DMS53 treated with DMSO at 0.1 percent for 48 hours (cell line): Measurements from ENCODE around the gene AKNA.

ENCODE experiments used
- DNase-seq: peaks from one replicate; lab custom pipeline; 2025; ENCODE audit not compliant: unreplicated experiment; lab: John Stamatoyannopoulos, UW

The AKNA gene

DNA sequence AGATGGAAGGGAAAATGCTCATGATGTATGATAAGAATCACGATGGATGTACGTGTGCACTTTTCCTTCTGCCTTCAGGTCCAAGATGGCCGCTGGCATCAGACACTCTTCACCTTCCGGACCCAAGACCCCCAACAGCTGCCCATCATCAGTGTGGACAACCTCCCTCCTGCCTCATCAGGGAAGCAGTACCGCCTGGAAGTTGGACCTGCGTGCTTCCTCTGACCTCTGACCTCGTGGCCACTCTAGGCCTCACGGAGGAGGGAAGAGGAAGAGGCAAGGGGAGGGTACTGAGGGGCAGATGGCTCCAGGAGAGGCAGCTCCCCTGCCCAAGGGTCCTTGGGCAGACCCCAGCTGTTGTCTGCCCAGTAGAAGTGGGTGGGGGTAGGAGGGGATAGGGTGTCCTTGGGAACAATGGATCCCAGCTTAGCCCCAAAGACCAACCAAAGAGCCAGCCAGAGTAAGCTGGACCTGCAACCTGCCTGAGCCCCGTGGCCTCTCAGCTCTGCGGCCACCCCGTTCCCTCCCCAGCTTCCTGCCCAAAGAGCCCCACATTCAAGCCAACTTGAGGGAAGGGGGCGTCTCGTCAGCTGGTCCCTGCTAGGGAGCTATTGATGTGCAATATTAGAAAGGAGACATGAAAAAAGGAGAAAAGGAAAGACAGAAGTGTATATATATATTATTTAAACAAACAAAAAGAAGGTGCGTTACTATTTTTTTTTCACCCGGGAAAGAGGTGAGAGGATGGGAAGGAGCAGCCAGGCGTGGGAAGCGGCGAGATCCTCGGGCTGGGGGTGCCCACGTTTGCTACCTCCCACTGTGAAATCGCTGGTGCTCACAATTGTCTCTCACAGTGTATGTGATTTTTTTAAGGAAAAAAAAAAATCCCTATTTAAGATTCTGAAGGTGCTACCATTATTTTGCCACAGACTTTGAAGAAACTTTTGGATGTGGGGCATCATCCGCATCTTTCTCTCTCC is 77.0 kb downstream of the AKNA start:
- no peak for DNase-seq

DNA sequence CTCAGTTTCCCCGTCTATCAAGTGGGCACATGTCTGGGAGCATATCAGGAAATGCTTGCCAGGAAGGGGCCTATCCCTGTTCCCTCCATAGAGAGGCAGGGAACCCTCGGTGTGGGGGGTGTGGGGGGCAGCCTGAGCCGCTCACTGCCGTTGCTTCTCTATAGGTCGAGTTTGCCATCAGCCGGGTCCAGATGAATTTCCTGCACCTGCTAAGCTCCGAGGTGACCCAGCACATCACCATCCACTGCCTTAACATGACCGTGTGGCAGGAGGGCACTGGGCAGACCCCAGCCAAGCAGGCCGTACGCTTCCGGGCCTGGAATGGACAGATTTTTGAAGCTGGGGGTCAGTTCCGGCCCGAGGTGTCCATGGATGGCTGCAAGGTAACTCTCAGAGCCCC is 78.7 kb downstream of the AKNA start:
- DNase-seq = no peak

DNA sequence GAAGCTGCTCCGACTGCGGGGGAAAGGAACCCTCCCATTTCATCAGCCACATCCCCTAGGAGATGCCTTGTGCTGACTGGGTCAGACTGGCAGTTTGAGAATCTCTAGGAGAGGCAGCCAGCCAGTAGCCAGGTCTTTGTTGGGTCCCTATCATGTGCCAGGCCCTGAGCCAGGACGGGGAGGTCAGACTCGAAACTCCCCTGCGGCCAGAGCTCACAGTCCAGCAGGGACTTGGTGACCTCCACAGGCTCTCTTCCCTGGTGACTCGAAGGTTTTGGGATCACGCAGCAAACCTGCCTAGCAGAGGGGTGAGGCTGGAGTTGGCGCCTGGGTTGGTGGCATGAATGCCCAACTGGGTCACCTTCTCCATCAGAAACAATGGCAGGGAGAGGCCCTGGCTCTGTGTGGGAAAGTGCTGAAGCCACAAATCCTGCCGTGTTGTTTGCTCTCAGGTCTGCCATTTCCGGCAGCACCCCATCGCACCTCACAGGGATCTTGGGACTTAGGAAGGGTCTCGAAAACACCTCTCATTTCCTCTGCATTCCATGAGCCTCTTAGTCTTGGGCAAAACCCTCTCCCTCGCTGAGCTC is 79.3 kb downstream of the AKNA start:
- no peak for DNase-seq

DNA sequence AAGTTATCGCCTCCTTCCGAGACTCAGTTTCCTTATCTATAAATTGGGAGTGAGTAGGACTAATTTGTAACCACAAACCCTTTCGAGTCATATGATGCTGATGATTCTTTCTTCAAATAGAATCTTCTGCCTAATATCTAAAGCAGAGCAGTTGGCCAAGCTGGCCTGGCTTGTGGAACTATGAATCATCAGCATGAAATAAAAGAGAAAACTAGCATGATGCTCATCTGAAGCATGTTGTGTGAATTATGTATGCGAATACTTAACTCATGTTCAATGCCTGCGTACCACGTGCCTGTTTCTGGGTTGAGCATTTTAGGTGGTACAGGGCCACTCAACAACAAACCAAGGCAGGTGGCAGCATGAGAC is 79.9 kb downstream of the AKNA start:
- no peak for DNase-seq

DNA sequence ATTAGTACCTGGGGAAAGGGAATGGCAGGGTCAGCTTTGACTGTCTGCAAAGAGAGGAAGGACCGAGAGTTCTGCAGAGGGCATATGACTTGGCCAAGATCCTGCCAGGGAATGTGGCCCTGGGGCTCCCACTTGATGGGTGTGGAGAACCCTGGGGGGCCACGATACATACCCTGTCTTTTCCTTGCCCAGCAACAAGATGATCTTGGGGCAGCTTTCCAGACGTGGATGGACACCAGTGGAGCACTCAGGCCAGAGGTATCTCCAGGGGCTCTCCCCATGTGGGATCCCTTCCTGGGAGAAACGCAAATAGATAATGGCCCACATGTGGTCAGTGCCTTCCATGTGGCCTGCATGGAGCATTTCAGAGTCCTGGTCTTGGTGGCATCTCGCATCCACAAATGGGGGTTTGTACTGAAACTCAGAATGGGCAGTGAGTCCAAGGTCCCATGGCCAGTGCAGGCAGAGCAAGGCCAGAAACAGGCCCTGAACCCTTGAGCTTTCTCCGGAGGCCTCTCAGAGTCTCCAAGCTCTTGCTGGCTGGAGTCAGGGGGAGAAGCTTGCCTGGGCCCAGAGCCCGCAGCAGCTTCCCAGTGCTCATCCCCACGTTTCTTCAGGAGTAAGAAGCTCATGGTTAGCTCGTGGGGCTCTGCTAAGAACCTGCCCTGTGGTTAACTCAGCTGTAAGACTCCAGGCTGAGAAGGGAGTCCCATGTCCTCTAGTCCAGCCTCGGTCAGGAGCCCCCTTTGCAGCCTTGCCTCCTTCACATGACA is 83.2 kb downstream of the AKNA start:
- DNase-seq = no peak

DNA sequence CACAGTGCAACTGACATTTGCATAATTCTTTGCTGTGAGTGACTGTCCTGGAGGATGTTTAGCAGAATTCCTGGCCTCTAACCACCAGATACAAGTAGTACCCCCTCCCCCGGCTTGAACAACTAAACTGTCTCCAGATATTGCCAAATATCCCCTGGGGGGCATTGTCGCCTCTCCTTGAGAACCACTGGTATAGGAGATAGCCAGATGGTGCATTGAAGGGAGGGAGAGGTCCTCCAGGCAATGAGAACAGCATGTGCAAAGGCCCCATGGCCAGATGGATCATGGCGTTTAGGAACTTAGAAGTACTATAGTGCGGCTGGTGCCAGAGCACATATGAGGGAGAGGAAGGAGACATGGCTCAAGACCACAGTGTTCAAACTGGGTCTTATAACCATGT is 83.8 kb downstream of the AKNA start:
- no peak for DNase-seq

DNA sequence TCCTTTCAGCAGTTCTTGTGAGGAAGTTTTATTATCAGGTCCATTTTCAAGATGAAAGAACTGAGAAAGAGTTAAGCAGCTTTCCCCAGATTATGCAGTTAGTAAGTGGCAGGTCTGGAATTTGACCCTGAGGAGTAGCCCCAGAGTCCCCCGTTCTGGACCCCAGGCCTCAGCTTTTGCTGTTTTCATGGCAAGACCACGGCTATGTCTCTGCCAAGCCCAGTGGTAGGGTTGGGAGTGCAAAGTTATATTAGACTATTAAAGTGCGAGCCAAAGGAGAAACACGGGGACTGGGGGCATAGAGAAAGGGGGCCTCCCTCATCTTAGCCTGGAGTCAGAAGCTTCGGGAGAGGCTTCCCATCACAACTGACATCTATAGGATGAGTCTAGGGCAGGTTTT is 84.2 kb downstream of the AKNA start:
- no peak for DNase-seq

DNA sequence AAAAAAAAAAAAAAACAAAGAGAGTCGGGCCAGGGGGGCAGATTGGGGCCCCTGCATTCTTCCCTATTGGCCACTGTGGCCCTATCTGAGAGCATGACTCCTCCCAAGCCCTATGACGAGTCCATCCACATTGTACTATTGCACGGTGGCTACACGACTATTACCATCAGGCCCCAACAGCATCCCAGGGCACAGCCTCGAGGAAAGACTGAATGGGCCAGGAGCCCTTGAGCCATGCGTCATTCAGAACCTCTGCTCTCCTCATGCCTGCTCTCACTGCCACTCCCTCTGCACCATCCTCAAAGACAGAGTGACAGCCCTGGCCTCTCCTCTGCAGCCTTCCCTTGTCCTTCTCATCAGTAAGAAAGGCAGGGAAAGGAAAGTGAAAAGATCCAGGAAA is 85.1 kb downstream of the AKNA start:
- no peak for DNase-seq

DNA sequence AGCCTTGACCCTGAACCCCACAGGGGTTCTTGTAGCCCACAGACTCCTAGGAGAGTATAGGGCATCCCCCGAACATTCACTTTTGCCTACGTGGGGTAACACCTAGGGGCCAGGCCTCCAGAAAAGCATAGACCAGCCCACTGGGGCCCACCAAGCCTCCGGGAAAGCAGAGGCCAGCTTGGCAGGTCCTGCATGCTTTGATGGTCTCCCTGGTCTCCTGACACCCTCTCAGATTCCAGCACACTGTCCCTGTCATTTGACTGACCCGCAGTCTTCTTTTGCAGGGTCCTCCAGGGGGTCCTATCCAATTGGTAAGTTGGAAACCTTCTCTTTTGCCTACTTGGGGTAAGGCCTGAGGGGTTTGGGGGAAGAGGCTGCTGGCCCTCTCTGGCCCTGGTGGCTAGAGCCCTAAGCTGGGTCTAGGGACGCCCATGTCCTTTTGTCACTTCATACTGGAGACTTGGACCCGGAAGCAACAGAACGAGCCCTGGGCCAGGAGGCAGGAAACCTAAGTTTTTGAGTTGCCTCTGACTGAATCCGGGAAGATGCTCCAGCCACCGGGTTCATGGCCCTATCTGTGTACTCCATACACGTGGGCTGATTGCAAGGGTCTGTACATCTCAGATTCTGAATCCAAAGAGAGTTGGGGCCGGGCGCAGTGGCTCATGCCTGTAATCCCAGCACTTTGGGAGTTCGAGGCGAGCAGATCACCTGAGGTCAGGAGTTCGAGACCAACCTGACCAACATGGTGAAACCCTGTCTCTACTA is 85.8 kb downstream of the AKNA start:
- no peak for DNase-seq

DNA sequence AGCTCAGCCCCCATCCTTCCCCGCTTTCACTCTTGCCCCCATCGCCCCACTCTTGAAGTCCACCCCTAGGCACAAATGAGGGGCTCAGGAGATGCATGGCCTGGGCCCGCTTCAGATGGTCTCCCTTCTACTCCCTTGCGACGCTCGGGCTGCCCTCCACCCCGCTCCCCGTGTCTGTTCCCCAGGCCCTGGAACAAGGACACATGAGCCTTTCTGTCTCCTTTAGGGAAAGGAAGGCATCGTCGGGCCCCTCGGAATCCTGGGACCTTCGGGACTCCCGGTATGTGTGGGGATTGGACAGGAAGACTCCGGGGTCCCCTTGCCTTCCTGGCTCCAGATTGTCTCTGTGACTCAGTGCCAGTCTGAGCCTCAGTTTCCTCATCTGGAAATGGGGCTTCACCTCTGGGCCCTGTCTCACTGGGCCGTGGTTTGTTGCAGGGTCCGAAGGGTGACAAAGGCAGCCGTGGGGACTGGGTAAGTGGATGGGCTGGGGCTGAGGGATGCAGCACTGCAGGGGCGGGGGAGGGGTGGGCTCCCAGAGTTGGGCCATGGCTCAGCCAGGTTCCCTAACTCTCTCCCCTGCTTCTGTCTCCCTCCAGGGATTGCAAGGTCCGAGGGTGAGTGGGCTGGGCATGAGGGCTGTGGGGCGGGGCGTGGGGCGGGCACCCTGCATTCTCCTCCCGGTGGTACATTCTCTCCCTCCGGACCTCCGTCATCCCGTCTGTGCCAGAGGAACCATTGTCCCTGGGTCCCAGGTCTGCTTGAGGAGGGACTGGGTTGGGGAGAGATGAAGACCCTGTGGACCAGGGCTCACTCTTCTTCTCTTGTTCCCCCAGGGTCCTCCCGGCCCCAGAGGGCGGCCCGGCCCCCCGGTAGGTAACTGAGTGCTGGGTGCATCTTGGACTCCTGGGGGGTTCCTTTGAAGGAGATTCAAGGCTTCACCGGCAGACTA is 86.7 kb downstream of the AKNA start:
- DNase-seq = no peak

DNA sequence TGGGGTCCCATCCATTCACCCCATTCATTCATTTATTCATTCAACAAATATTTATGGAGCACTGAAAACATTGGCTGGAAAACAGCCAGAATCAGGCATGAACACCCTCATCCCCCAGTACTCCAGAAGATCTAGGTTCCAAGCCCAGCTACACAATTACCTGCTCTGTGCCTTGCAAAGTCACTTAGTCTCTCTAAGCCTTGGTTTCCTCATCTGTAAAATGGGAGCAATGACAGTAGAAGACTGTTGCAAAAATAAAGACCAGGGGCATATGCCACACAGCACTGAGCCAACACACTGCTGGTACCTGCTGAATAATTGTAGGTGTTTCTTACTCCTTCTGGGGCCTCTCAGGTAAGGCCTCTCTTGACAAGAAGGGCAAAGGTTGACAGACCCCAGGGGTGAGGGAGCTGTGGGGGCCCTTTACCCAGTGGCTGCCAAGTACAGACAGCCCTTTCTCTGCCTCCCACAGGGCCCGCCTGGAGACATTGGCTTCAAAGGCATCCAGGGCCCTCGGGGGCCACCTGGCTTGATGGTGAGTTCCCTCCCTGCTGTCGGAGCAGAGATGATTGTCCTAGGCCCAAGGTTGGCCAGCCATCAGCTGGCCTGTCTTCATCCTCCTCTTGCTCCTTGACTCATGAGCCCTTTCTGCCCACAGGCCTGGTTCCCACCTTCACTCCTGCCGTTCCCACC is 87.5 kb downstream of the AKNA start:
- no peak for DNase-seq

DNA sequence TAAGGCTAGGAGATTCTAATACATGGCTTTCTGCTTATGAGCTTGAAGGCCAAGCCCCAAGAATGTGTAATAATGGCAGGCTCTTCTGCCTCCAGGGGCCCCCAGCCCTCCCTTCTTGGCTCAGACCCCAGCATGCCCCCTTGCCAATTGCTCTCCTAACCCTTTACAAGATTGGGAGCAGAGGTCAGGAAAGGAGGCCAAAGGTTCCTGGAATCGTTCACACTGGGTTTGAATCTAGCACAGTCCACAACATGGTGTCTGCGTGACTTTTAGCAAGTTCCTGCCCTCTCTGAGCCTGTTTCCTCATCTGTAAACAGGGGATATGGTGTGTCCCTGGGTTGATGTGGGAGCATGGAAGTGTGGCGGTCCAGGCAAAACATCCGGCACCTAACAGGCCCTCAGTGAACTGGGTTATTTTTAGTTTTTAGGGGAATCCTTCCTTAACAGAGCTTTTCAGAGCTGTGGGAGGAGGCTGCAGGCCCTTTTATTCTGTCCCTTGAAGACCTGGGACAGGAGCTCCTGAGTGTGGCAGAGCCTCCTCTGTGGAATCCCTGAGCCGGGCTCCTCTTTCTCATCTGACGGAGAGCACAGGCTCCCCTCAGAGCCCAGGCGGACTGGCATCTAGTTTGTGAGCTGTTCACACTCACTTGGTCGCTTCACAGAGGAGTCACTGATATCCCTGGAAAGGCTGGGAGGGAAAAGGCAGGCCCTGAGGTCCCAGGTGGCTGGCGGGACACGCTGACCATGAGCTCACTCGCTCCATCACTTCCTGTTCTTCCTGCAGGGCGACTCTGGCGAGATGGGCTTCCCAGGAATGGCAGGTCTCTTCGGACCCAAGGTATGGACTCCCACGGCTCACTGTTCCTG is 88.3 kb downstream of the AKNA start:
- no peak for DNase-seq

DNA sequence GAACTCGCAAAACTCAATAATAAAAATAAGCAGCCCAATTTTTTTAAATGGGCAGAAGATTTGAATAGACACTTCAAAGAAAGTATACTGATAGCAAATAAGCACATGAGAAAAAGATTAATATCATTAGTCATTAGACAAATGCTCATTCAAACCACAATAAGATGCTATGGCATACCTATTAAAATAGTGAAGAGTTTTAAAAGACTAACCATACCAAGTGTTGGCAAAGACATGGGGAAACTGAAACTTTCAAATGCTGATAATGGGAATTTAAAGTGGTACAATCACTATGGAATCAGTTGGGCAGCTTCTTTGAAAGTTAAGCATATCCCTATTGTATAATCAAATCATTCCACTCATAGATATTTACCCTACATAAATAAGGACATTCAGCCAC is 91.4 kb downstream of the AKNA start:
- no peak for DNase-seq

DNA sequence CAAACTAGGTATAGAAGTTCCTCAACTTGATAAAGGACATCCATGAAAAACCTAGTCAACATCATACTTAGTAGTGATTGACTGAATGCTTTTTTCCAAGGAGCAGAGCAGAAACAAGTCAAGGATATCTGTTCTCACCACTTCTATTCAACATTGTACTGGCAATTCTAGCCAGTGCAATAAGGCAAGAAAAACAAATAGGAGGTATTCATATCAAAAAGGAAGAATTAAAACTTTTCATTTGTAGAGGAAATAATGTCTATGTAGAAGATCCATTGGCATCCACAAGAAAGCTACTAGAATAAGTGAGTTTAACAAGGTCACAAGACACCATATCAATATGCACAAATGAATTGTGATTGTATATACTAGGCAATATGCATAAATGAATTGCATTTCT is 93.1 kb downstream of the AKNA start:
- DNase-seq = no peak

DNA sequence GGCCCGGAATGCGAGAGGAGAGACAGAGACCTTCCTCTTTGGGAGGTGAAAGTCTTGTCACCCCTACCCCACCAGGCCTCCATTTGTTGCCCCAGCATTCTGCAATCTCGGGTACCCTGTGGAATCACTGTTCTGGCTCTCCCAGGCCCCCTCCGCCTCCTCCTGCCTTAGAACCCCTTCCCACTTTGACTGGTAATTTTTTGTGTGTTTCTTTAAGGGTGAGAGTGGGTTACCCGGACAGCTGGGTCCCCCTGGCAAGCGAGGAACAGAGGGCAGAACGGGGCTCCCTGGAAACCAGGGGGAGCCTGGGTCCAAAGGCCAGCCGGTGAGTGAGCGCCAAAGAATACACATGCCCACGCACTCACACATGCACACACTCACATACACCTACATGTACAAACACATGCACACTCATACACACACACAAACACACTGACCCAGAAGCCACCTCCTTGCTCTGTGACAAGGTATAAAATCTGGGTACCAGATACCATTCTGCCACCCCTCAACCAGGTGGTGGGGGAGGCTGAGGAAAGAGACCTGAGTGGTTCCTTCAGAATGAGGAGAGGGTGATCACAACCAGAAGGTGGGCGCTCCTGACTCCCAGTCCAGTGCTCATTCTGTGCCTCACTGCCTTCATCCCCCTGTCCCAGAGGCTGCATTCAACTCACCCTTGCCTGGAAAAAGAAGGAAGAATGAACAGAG is 95.7 kb downstream of the AKNA start:
- no peak for DNase-seq

DNA sequence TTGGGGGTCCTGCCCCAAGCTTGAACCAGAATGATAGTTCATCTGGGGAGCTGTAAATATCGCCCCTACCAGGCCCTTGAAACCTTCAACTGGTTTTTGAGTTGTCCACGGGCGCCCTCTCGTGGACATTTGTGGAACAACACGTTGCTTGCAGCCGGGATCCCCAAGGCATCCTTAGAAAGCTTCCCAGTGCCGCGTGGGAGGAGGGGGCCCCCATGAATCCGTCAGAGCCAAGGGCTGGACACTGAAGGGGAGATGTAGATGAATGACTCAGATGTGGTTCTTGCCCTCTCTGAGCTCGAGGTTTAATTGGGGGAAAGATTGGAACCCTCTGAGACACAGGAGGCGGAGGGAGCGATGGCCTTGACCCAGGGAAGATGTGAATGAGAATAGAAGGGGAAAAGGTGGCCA is 96.7 kb downstream of the AKNA start:
- no peak for DNase-seq

DNA sequence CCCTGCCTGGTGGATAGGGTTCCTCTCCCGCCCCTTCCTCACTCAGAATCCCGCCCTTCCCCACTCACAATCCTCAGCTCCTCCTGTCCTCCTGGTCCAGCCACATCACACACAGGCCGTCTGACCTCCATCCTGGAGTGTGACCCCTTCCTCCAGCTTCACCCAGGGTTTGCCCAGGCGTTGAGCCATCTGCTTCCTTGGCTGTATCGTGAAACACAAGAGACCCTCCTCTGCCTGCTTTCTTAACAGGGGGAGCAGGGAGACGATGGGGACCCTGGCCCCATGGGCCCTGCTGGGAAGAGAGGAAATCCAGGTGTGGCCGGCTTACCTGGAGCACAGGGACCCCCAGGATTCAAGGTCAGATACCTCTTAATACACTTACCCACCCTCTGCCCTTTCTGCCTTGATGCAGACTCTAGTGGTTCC is 97.2 kb downstream of the AKNA start:
- DNase-seq = no peak
